HepG2 (cell line): ENCODE results near the gene LARP1B.

Source experiments
- CBX5 ChIP-seq: sonication (generic); formaldehyde crosslinking; IDR thresholded peaks from 2 replicates; pipeline ENCODE4 v1.4.0; 2020; ENCODE audit warnings: missing genetic modification reagents, borderline replicate concordance
- CEBPB ChIP-seq: IDR thresholded peaks from 2 replicates; pipeline ENCODE4 v1.6.1; 2011; ENCODE audit warnings: low read depth, low read length, improper control_type of control experiment, borderline replicate concordance
- CREBL2 ChIP-seq: sonication (generic); formaldehyde crosslinking; IDR thresholded peaks from 2 replicates; pipeline ENCODE4 v1.8.1; 2023; ENCODE audit warnings: missing genetic modification reagents, mild to moderate bottlenecking, borderline replicate concordance
- ETV6 ChIP-seq: sonication (generic); formaldehyde crosslinking; conservative IDR thresholded peaks from 2 replicates; pipeline ENCODE4 v1.4.0; 2020; ENCODE audit warnings: missing genetic modification reagents
- MTA1 ChIP-seq: sonication (generic); formaldehyde crosslinking; IDR thresholded peaks from 2 replicates; pipeline ENCODE4 v1.4.0; 2020; ENCODE audit warnings: missing genetic modification reagents, mild to moderate bottlenecking, borderline replicate concordance
- PAF1 ChIP-seq: IDR thresholded peaks from 2 replicates; pipeline ENCODE4 v1.6.1; 2016; ENCODE audit warnings: missing genetic modification reagents, missing compliant biosample characterization
- POLR2A ChIP-seq, 2 experiments: IDR thresholded peaks; 2 replicates each; pipeline ENCODE4 v1.6.1; 2011; ENCODE audit warnings: low read depth in 2 of 2, low read length in 2 of 2, mild to moderate bottlenecking in 1 of 2, moderate library complexity in 1 of 2; ENCODE audit not compliant: insufficient read depth in 1 of 2
- PRDM15 ChIP-seq: sonication (generic); formaldehyde crosslinking; IDR thresholded peaks from 2 replicates; pipeline ENCODE4 v1.4.0; 2020; ENCODE audit warnings: missing genetic modification reagents
- RFX5 ChIP-seq: IDR thresholded peaks from 2 replicates; pipeline ENCODE4 v1.6.1; 2011; ENCODE audit warnings: low read depth, low read length, improper control_type of control experiment
- TARDBP ChIP-seq: sonication (generic); formaldehyde crosslinking; IDR thresholded peaks from 2 replicates; pipeline ENCODE4 v1.8.0; 2022; ENCODE audit warnings: mild to moderate bottlenecking, missing genetic modification reagents
- TF ChIP-seq, protein P1 (sequence below): sonication (generic); formaldehyde crosslinking; IDR thresholded peaks from 2 replicates; pipeline ENCODE4 v1.5.0; 2020; ENCODE audit warnings: mild to moderate bottlenecking, missing genetic modification reagents, moderate library complexity
- TF ChIP-seq, protein P2 (sequence below): sonication (generic); formaldehyde crosslinking; IDR thresholded peaks from 2 replicates; pipeline ENCODE4 v1.4.0; 2020; ENCODE audit warnings: low read depth, missing genetic modification reagents

GRCh38 chr4:128162434-128162833 is 101.3 kb downstream of the LARP1B start:
- TF ChIP-seq, protein P1, sequence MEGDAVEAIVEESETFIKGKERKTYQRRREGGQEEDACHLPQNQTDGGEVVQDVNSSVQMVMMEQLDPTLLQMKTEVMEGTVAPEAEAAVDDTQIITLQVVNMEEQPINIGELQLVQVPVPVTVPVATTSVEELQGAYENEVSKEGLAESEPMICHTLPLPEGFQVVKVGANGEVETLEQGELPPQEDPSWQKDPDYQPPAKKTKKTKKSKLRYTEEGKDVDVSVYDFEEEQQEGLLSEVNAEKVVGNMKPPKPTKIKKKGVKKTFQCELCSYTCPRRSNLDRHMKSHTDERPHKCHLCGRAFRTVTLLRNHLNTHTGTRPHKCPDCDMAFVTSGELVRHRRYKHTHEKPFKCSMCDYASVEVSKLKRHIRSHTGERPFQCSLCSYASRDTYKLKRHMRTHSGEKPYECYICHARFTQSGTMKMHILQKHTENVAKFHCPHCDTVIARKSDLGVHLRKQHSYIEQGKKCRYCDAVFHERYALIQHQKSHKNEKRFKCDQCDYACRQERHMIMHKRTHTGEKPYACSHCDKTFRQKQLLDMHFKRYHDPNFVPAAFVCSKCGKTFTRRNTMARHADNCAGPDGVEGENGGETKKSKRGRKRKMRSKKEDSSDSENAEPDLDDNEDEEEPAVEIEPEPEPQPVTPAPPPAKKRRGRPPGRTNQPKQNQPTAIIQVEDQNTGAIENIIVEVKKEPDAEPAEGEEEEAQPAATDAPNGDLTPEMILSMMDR, result no peak
- TF ChIP-seq, protein P2, sequence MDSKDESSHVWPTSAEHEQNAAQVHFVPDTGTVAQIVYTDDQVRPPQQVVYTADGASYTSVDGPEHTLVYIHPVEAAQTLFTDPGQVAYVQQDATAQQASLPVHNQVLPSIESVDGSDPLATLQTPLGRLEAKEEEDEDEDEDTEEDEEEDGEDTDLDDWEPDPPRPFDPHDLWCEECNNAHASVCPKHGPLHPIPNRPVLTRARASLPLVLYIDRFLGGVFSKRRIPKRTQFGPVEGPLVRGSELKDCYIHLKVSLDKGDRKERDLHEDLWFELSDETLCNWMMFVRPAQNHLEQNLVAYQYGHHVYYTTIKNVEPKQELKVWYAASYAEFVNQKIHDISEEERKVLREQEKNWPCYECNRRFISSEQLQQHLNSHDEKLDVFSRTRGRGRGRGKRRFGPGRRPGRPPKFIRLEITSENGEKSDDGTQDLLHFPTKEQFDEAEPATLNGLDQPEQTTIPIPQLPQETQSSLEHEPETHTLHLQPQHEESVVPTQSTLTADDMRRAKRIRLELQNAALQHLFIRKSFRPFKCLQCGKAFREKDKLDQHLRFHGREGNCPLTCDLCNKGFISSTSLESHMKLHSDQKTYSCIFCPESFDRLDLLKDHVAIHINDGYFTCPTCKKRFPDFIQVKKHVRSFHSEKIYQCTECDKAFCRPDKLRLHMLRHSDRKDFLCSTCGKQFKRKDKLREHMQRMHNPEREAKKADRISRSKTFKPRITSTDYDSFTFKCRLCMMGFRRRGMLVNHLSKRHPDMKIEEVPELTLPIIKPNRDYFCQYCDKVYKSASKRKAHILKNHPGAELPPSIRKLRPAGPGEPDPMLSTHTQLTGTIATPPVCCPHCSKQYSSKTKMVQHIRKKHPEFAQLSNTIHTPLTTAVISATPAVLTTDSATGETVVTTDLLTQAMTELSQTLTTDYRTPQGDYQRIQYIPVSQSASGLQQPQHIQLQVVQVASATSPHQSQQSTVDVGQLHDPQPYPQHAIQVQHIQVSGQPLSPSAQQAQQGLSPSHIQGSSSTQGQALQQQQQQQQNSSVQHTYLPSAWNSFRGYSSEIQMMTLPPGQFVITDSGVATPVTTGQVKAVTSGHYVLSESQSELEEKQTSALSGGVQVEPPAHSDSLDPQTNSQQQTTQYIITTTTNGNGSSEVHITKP (CRISPR knock-in tag), result no peak
- no peak for TF ChIP-seq TARDBP
- TF ChIP-seq CREBL2 (CRISPR knock-in tag), result no peak
- TF ChIP-seq ETV6, result no peak
- TF ChIP-seq CBX5, result no peak
- TF ChIP-seq CEBPB, result no peak
- TF ChIP-seq MTA1 (CRISPR knock-in tag), result no peak
- TF ChIP-seq PAF1 (CRISPR knock-in tag), result no peak
- TF ChIP-seq POLR2A (IDR thresholded peaks at IDR 0.05; ENCODE audit: insufficient read depth in 1 of 2, low read depth in 2 of 2, low read length in 2 of 2), result no peak
- TF ChIP-seq RFX5, result no peak
- no peak for TF ChIP-seq PRDM15 (CRISPR knock-in tag)
